H9 (cell line): ENCODE results near the gene TWSG1. TPM values are rescaled to one million over a fixed set of nuclear protein-coding genes. Genes with fewer than 3 reads are reported as not detected.

Experiments
- DNase-seq: peaks from one replicate; pipeline ENCODE4 v3.0.0-alpha.2; 2017
- H2AFZ ChIP-seq: one replicate; pipeline ENCODE4 v1.6.1; 2013; ENCODE audit warnings: mild to moderate bottlenecking, low read length, control low read depth, moderate library complexity
- H2AK5ac ChIP-seq: 2 replicates; pipeline ENCODE4 v1.6.1; 2013; ENCODE audit warnings: low read length, control low read depth, mixed read lengths; ENCODE audit not compliant: insufficient read length
- H2BK120ac ChIP-seq: one replicate; pipeline ENCODE4 v1.6.1; 2013; ENCODE audit warnings: low read depth, mild to moderate bottlenecking, low read length, control low read depth, inconsistent platforms; ENCODE audit not compliant: poor library complexity, severe bottlenecking
- H2BK12ac ChIP-seq: 2 replicates; pipeline ENCODE4 v1.6.1; 2013; ENCODE audit warnings: low read length, control low read depth, mixed read lengths, low read depth; ENCODE audit not compliant: insufficient read length
- H2BK15ac ChIP-seq: 2 replicates; pipeline ENCODE4 v1.6.1; 2013; ENCODE audit warnings: low read depth, low read length, control low read depth
- H2BK20ac ChIP-seq: one replicate; pipeline ENCODE4 v1.6.1; 2013; ENCODE audit warnings: low read depth, mild to moderate bottlenecking, low read length, control low read depth, inconsistent platforms; ENCODE audit not compliant: poor library complexity, severe bottlenecking
- H2BK5ac ChIP-seq: 2 replicates; pipeline ENCODE4 v1.6.1; 2013; ENCODE audit warnings: low read length, control low read depth, mixed read lengths; ENCODE audit not compliant: insufficient read length
- H3K14ac ChIP-seq: 2 replicates; pipeline ENCODE4 v1.6.1; 2013; ENCODE audit warnings: low read length, control low read depth; ENCODE audit not compliant: insufficient read depth
- H3K18ac ChIP-seq: 2 replicates; pipeline ENCODE4 v1.6.1; 2013; ENCODE audit warnings: low read depth, mild to moderate bottlenecking, mixed read lengths, low read length, control low read depth; ENCODE audit not compliant: insufficient read length
- H3K23ac ChIP-seq: 2 replicates; pipeline ENCODE4 v1.6.1; 2013; ENCODE audit warnings: low read length, control low read depth, mixed read lengths, low read depth; ENCODE audit not compliant: insufficient read length
- H3K23me2 ChIP-seq: 2 replicates; pipeline ENCODE4 v1.6.1; 2013; ENCODE audit warnings: low read depth, mild to moderate bottlenecking, mixed read lengths, low read length, control low read depth; ENCODE audit not compliant: insufficient read length, poor library complexity, severe bottlenecking
- H3K27ac ChIP-seq: 2 replicates; pipeline ENCODE4 v1.5.1; 2013; ENCODE audit warnings: low read length, control low read depth, mixed read lengths, low read depth; ENCODE audit not compliant: insufficient read length
- H3K27me3 ChIP-seq: 2 replicates; pipeline ENCODE4 v1.6.1; 2013; ENCODE audit warnings: low read length, control low read depth, inconsistent platforms; ENCODE audit not compliant: insufficient read depth
- H3K4ac ChIP-seq: 2 replicates; pipeline ENCODE4 v1.6.1; 2013; ENCODE audit warnings: low read depth, mild to moderate bottlenecking, control low read depth, inconsistent platforms, low read length, moderate library complexity
- H3K4me1 ChIP-seq: 2 replicates; pipeline ENCODE4 v1.6.1; 2013; ENCODE audit warnings: low read length, control low read depth, inconsistent platforms; ENCODE audit not compliant: insufficient read depth
- H3K4me2 ChIP-seq: 2 replicates; pipeline ENCODE4 v1.6.1; 2013; ENCODE audit warnings: low read length, control low read depth, mixed read lengths; ENCODE audit not compliant: insufficient read length, insufficient read depth
- H3K56ac ChIP-seq: 2 replicates; pipeline ENCODE4 v1.6.1; 2013; ENCODE audit warnings: low read depth, mild to moderate bottlenecking, mixed read lengths, low read length, control low read depth; ENCODE audit not compliant: insufficient read length
- H3K79me1 ChIP-seq: 2 replicates; pipeline ENCODE4 v1.6.1; 2013; ENCODE audit warnings: low read depth, mild to moderate bottlenecking, moderate library complexity, low read length, control low read depth, inconsistent platforms; ENCODE audit not compliant: insufficient read depth, poor library complexity, severe bottlenecking
- H3K79me2 ChIP-seq: 2 replicates; pipeline ENCODE4 v1.6.1; 2013; ENCODE audit warnings: low read length, control low read depth, inconsistent platforms; ENCODE audit not compliant: insufficient read depth
- H3K9ac ChIP-seq: 2 replicates; pipeline ENCODE4 v1.6.1; 2013; ENCODE audit warnings: low read length, control low read depth, mixed read lengths; ENCODE audit not compliant: insufficient read length; ENCODE audit errors: extremely low read depth
- H3K9me3 ChIP-seq: one replicate; pipeline ENCODE4 v1.6.1; 2013; ENCODE audit warnings: low read depth, low read length, inconsistent platforms; ENCODE audit not compliant: control insufficient read depth
- H3T11ph ChIP-seq: one replicate; pipeline ENCODE4 v1.6.1; 2013; ENCODE audit warnings: mild to moderate bottlenecking, low read length, control low read depth, inconsistent platforms
- H4K20me1 ChIP-seq: one replicate; pipeline ENCODE4 v1.6.1; 2013; ENCODE audit not compliant: control insufficient read depth, insufficient read length, insufficient read depth
- H4K5ac ChIP-seq: 2 replicates; pipeline ENCODE4 v1.6.1; 2013; ENCODE audit warnings: low read depth, mild to moderate bottlenecking, mixed read lengths, low read length, control low read depth; ENCODE audit not compliant: insufficient read length
- H4K8ac ChIP-seq: replicated peaks from 2 replicates; pipeline ENCODE4 v1.6.1; 2013; ENCODE audit warnings: low read length, control low read depth, mixed read lengths, low read depth; ENCODE audit not compliant: insufficient read length
- H4K91ac ChIP-seq: 2 replicates; pipeline ENCODE4 v1.6.1; 2013; ENCODE audit warnings: low read depth, mild to moderate bottlenecking, moderate library complexity, mixed read lengths, low read length, control low read depth; ENCODE audit not compliant: insufficient read length
- H3K27ac Mint-ChIP-seq, 3 experiments: 2 replicates in 2 of 3; 3 replicates in 1 of 3; pipeline ENCODE4 v1.8.0; 2020 to 2021; ENCODE audit warnings: mixed read lengths in 3 of 3, mild to moderate bottlenecking in 1 of 3, moderate library complexity in 1 of 3
- H3K27me3 Mint-ChIP-seq: 2 replicates; pipeline ENCODE4 v1.8.0; 2021; ENCODE audit warnings: low read depth, mild to moderate bottlenecking, moderate library complexity, mixed read lengths
- H3K36me3 Mint-ChIP-seq, 3 experiments: 2 replicates in 2 of 3; 3 replicates in 1 of 3; pipeline ENCODE4 v1.8.0; 2020 to 2021; ENCODE audit warnings: low read depth in 3 of 3, mixed read lengths in 3 of 3; ENCODE audit not compliant: insufficient read depth in 1 of 3
- H3K4me1 Mint-ChIP-seq, 2 experiments: 2 replicates each; pipeline ENCODE4 v1.8.0; 2020; ENCODE audit warnings: mixed read lengths in 2 of 2
- H3K4me3 Mint-ChIP-seq, 2 experiments: 2 replicates in 1 of 2; 3 replicates in 1 of 2; pipeline ENCODE4 v1.8.0; 2020 to 2021; ENCODE audit warnings: mild to moderate bottlenecking in 2 of 2, mixed read lengths in 2 of 2, moderate library complexity in 1 of 2
- H3K9me3 Mint-ChIP-seq, 2 experiments: 2 replicates in 1 of 2; 3 replicates in 1 of 2; pipeline ENCODE4 v1.8.0; 2020; ENCODE audit warnings: mild to moderate bottlenecking in 2 of 2, mixed read lengths in 2 of 2, moderate library complexity in 1 of 2
- WGBS: extraction: QIAGEN DNeasy Blood & Tissue Kit; methylation state at CpG from one replicate; pipeline ENCODE4 v1.1.7; 2013; ENCODE audit warnings: missing lambda C conversion rate, low lambda C conversion rate, mixed read lengths; ENCODE audit not compliant: insufficient read length; ENCODE audit errors: extremely low coverage; 5-methylcytosine and 5-hydroxymethylcytosine counted together
- total RNA-seq: library from RNA; stranded (reverse); gene quantifications from 2 replicates; pipeline ENCODE4 v1.2.1, GENCODE V29; 2021
- TF ChIP-seq, protein P1 (sequence below): fragments of 200-600 bp; sonication (generic); conservative IDR thresholded peaks from 3 replicates; pipeline ENCODE4 v1.8.0; 2021; ENCODE audit warnings: antibody characterized with exemption, mild to moderate bottlenecking

The TWSG1 gene
- total RNA-seq, 1 experiment from 2014 or later, result 25.7 TPM

DNA sequence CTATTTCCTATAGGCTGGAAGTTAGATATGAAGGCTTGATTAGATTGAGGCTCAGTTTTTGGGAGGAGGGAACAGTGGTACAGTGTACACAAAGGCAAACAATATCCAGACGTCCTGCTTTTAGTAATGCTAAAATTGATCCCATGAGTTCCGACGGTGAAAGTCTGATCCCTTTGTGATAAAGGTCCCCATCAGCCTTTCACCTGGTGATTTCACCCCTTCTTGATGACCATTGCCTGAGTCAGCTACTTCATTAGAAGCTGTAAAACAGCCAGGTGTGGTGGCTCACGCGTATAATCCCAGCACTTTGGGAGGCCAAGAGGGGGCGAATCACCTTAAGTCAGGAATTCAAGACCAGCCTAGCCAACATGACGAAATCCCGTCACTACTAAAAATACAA lies 29.7 kb downstream of the TWSG1 start:
- no peak for DNase-seq
- Histone ChIP-seq H2BK20ac (no peak overlapping the region), H4K91ac (no peak overlapping the region), H3K4ac (no peak overlapping the region), H2BK12ac (no peak overlapping the region), H3K4me1 (no peaks in the 10 kb centered on the region), H3K23ac (no peak overlapping the region), H3K27me3 (no peaks in the 10 kb centered on the region), H3T11ph (no peak overlapping the region), H4K8ac (no peak overlapping the region), H4K20me1 (no peaks in the 10 kb centered on the region), H3K18ac (no peak overlapping the region), H2BK120ac (no peak overlapping the region), H3K9me3 (no peaks in the 10 kb centered on the region), H4K5ac (no peak overlapping the region), H3K23me2 (no peaks in the 10 kb centered on the region), H2AK5ac (no peak overlapping the region), H2BK5ac (no peak overlapping the region), H3K56ac (no peak overlapping the region), H2BK15ac (no peak overlapping the region), H3K27ac (no peak overlapping the region), H3K9ac (no peak overlapping the region), H3K14ac (no peak overlapping the region), H2AFZ (no peak overlapping the region), H3K79me1 (no peaks in the 10 kb centered on the region), H3K79me2 (no peaks in the 10 kb centered on the region), H3K4me2 (no peak overlapping the region)
- Mint-ChIP-seq H3K27ac (peak overlapping the region in 1 of 3 experiments; percentile 60; a peak in 1 of 7 replicates), H3K9me3 (peaks cover 6 to 10% of the 10 kb centered on the region in 2 experiments; a peak in 4 of 5 replicates), H3K4me1 (peaks cover 12 to 14% of the 10 kb centered on the region in 2 experiments), H3K36me3 (peaks cover 10 to 18% (median 18%) of the 10 kb centered on the region in 3 experiments), H3K4me3 (no peak overlapping the region; a peak in 1 of 5 replicates), H3K27me3 (no peaks in the 10 kb centered on the region)
- TF ChIP-seq, protein P1, sequence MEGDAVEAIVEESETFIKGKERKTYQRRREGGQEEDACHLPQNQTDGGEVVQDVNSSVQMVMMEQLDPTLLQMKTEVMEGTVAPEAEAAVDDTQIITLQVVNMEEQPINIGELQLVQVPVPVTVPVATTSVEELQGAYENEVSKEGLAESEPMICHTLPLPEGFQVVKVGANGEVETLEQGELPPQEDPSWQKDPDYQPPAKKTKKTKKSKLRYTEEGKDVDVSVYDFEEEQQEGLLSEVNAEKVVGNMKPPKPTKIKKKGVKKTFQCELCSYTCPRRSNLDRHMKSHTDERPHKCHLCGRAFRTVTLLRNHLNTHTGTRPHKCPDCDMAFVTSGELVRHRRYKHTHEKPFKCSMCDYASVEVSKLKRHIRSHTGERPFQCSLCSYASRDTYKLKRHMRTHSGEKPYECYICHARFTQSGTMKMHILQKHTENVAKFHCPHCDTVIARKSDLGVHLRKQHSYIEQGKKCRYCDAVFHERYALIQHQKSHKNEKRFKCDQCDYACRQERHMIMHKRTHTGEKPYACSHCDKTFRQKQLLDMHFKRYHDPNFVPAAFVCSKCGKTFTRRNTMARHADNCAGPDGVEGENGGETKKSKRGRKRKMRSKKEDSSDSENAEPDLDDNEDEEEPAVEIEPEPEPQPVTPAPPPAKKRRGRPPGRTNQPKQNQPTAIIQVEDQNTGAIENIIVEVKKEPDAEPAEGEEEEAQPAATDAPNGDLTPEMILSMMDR, result no peak
- WGBS, result no CpG with 5 or more reads among the region's 8 CpGs
